Measurements from ENCODE around the gene SDF4.

Gene SDF4

GRCh38 chr1:1254667-1254998 lies 22.8 kb upstream of the SDF4 start:
- ChIA-PET CTCF (no interaction called here), POLR2A (no interaction called here)
- Histone ChIP-seq H3K4me3 (ENCODE audit: low read depth, low read length) (no peak overlapping the region), H3K4me1 (ENCODE audit: control insufficient read depth, insufficient read depth, low read length) (no peaks in the 10 kb centered on the region; the same call in 1 of the 2 replicates), H3K9me3 (ENCODE audit: control insufficient read depth, insufficient read depth, low read depth, low read length) (no peaks in the 10 kb centered on the region), H3K27ac (ENCODE audit: extremely low read depth, low read depth, low read length) (0 out of 2 replicates have a peak overlapping the region, but pooled peaks have one; percentile 14), H3K36me3 (ENCODE audit: control insufficient read depth in 2 of 2, insufficient read depth in 1 of 2, low read length in 2 of 2) (peaks cover 6 to 70% of the 10 kb centered on the region in 2 experiments; a peak in 2 of 3 replicates)
- TF ChIP-seq HOXA7 (CRISPR knock-in tag; IDR thresholded peaks at IDR 0.05; ENCODE audit: borderline replicate concordance) (no peak), KLF8 (tag by site-specific recombination; IDR thresholded peaks at IDR 0.05) (no peak), ZNF404 (tag by site-specific recombination; IDR thresholded peaks at IDR 0.05) (no peak)

GRCh38 chr1:1253972-1254666 lies 22.3 kb upstream of the SDF4 start:
- H3K4me1 ChIP-seq (ENCODE audit: control insufficient read depth, insufficient read depth, low read length), result no peaks in the 10 kb centered on the region; the same call in 1 of the 2 replicates
- H3K4me3 ChIP-seq (ENCODE audit: low read depth, low read length), result no peak overlapping the region
- POLR2A ChIA-PET, result no interaction called here
- CTCF ChIA-PET, result no interaction called here
- H3K27ac ChIP-seq (ENCODE audit: extremely low read depth, low read depth, low read length), result no peak overlapping the region
- TF ChIP-seq ZNF266 (tag by site-specific recombination; IDR thresholded peaks at IDR 0.05; ENCODE audit: low read depth), result no peak
- no peak for TF ChIP-seq ZNF701 (tag by site-specific recombination; IDR thresholded peaks at IDR 0.05)
- no peak for TF ChIP-seq ZSCAN5A (tag by site-specific recombination; IDR thresholded peaks at IDR 0.05)
- no peak for TF ChIP-seq ZNF571 (tag by site-specific recombination; IDR thresholded peaks at IDR 0.05)
- no peak for TF ChIP-seq KLF7 (tag by site-specific recombination; IDR thresholded peaks at IDR 0.05; ENCODE audit: borderline replicate concordance)
- TF ChIP-seq ZNF518A (tag by site-specific recombination; conservative IDR thresholded peaks at IDR 0.05; ENCODE audit: low read depth), result no peak
- no peaks in the 10 kb centered on the region for H3K9me3 ChIP-seq (ENCODE audit: control insufficient read depth, insufficient read depth, low read depth, low read length)
- peaks cover 6 to 64% of the 10 kb centered on the region in 2 experiments; a peak in 2 of 3 replicates for H3K36me3 ChIP-seq (ENCODE audit: control insufficient read depth in 2 of 2, insufficient read depth in 1 of 2, low read length in 2 of 2)

- Histone ChIP-seq H3K9me3 (ENCODE audit: control insufficient read depth, insufficient read depth, low read depth, low read length) (no peaks in the 10 kb centered on the region), H3K4me1 (ENCODE audit: control insufficient read depth, insufficient read depth, low read length) (no peaks in the 10 kb centered on the region; the same call in 1 of the 2 replicates), H3K36me3 (ENCODE audit: control insufficient read depth in 2 of 2, insufficient read depth in 1 of 2, low read length in 2 of 2) (peaks cover 6 to 56% of the 10 kb centered on the region in 2 experiments; a peak in 2 of 3 replicates), H3K4me3 (ENCODE audit: low read depth, low read length) (no peak overlapping the region), H3K27ac (ENCODE audit: extremely low read depth, low read depth, low read length) (no peak overlapping the region)
- POLR2A ChIA-PET, result no interaction called here
- CTCF ChIA-PET, result no interaction called here
- TF ChIP-seq ZNF510 (tag by site-specific recombination; IDR thresholded peaks at IDR 0.05; ENCODE audit: insufficient replicate concordance) (no peak), ZNF707 (tag by site-specific recombination; IDR thresholded peaks at IDR 0.05) (no peak), ZNF121 (tag by site-specific recombination; IDR thresholded peaks at IDR 0.05) (peak; percentile 100), INSM2 (tag by site-specific recombination; IDR thresholded peaks at IDR 0.05) (no peak)
Measured at GRCh38 chr1:1253314-1253713, 21.5 kb upstream of the SDF4 start.
